MCF 10A (cell line): Measurements from ENCODE around the gene ELP4. TPM values are rescaled to one million over a fixed set of nuclear protein-coding genes. Genes with fewer than 3 reads are reported as not detected.

Source experiments
- BruUV-seq: library from RNA; stranded (reverse); fragments of 400-500 nt; replicated peaks from 2 replicates; lab custom pipeline; 2021; lab: Mats Ljungman, UMichigan
- CTCF ChIA-PET: fragments of 300-600 bp; sonication (Branson Sonifier 250); formaldehyde crosslinking; extraction: SDS; loops from one replicate; lab custom pipeline; 2021; ENCODE audit warnings: antibody characterized with exemption, inconsistent platforms; lab: Yijun Ruan, JAX
- POLR2A ChIA-PET: fragments of 300-600, 350-650 bp; sonication (Branson Sonifier 250); formaldehyde crosslinking; extraction: SDS; loops from one replicate; lab custom pipeline; 2020; ENCODE audit warnings: antibody characterized with exemption, inconsistent platforms; lab: Yijun Ruan, JAX
- DNase-seq: peaks from one replicate; pipeline ENCODE4 v3.0.0-alpha.2; 2018; ENCODE audit not compliant: unreplicated experiment
- H3K27ac Mint-ChIP-seq: one replicate; pipeline ENCODE4 v1.8.0; 2022; ENCODE audit warnings: mild to moderate bottlenecking, low read depth, mixed read lengths; ENCODE audit not compliant: unreplicated experiment
- H3K27me3 Mint-ChIP-seq: one replicate; pipeline ENCODE4 v1.8.0; 2022; ENCODE audit warnings: mixed read lengths; ENCODE audit not compliant: insufficient read depth, unreplicated experiment
- H3K36me3 Mint-ChIP-seq: one replicate; pipeline ENCODE4 v1.8.0; 2022; ENCODE audit warnings: mild to moderate bottlenecking, moderate library complexity, mixed read lengths; ENCODE audit not compliant: insufficient read depth, unreplicated experiment
- H3K4me1 Mint-ChIP-seq: one replicate; pipeline ENCODE4 v1.8.0; 2022; ENCODE audit warnings: mixed read lengths; ENCODE audit not compliant: insufficient read depth, unreplicated experiment
- H3K4me3 Mint-ChIP-seq: one replicate; pipeline ENCODE4 v1.8.0; 2022; ENCODE audit warnings: mild to moderate bottlenecking, moderate library complexity, mixed read lengths; ENCODE audit not compliant: unreplicated experiment
- H3K9me3 Mint-ChIP-seq: one replicate; pipeline ENCODE4 v1.8.0; 2022; ENCODE audit warnings: mixed read lengths; ENCODE audit not compliant: unreplicated experiment
- CTCF ChIP-seq: fragments of 200-600 bp; IDR thresholded peaks from one replicate; pipeline ENCODE4 v1.8.0; 2022; ENCODE audit warnings: antibody characterized with exemption, mild to moderate bottlenecking; ENCODE audit not compliant: unreplicated experiment
- intact Hi-C: fragments of 100-400 bp; cut with micrococcal nuclease; formaldehyde crosslinking; loops from 2 replicates; pipeline ENCODE4 v1.14.1; 2022
- total RNA-seq: library from RNA; stranded (reverse); gene quantifications from 2 replicates; pipeline ENCODE4 v1.2.3, GENCODE V29; 2022

ELP4 gene
- total RNA-seq, 1 experiment from 2014 or later: 18.3 TPM

DNA sequence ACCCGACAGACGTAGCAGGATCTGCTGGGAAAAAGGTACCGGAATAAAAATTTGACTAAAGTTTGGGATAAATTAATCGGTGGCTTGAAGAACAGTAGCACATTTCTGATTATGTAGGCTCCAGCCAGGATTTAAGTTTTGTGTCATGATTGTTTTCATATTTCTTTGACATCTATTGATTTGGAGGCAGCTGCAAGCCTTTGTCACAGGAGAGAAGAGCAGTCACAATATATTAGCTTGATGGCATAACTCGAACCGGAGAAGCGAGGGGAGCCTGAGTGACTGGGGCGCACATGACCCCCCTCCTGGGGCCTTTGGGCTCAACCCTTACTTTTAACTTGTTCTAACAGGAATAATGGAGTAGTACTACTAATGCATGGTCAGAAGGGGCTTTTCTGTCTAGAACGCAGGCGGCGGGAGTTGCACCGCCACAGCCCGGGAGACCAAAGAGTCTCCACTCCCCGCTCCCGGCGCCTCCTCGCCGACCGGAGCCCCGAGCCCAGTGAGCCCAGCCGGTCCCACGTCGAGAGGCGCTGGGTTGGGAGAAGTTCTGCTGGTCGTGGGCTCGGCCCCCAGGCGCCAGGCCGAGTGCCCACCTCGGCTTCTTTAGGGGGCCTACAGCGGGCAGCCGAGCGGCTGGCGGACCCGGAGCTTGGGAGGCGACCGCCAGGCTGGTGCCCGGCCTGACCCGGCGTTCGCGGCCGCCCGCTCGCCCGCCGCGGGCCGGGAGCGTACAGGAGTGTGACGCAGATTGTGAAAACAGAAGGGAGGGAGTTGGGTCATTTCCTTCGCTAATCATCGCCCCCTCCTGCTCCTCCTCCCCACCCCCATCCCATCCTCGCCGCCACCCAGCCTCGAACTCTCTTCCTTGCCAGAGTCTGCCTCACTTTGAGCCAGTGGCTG is 317.2 kb downstream of the ELP4 start:
- DNase-seq: no peak
- Mint-ChIP-seq H3K4me1 (no peaks in the 10 kb centered on the region), H3K27ac (no peak overlapping the region), H3K36me3 (no peaks in the 10 kb centered on the region), H3K27me3 (no peaks in the 10 kb centered on the region), H3K9me3 (no peaks in the 10 kb centered on the region), H3K4me3 (no peak overlapping the region)
- POLR2A ChIA-PET: no interaction called here
- intact Hi-C loops: no loop called here
- no peak for TF ChIP-seq CTCF
- CTCF ChIA-PET: no interaction called here
- BruUV-seq: no TSS peak

DNA sequence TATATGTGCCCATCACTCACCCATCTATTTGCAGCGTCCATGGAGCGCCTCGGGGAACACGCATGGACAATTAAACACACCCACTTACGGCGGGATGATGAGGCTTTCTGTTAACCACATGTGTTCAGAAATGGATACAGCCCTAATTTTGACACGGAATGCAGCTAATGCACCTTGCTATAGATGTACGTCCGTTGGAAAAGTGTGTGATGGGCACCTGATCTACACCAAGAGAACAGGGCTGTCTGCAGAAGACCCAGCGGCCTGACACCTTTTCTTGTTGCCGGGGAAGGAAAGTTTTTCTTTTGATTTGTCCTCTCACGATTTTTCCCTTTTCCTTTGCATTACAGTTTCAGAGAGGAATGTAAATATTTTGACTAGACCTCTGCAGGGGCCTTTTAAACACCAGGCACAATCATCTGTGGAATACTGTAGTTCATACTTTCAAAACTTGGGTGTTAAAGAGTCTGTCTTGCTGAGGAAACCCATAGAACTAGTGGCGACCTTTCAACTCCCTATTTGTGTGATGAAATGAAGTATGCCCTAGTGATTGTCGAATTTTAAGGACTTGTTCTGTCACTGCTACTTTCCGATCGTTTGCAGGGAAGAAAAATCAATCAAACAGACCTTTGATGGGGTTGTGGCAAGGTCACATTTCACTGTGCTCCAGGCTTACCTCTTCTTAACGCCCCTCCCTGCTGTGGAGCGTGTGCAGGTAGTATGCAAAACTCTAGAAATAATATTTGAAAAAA is 318.1 kb downstream of the ELP4 start:
- BruUV-seq: no TSS peak
- Mint-ChIP-seq H3K4me1 (no peaks in the 10 kb centered on the region), H3K4me3 (no peak overlapping the region), H3K27me3 (no peaks in the 10 kb centered on the region), H3K27ac (no peak overlapping the region), H3K36me3 (no peaks in the 10 kb centered on the region), H3K9me3 (no peaks in the 10 kb centered on the region)
- ChIA-PET CTCF (no interaction called here), POLR2A (no interaction called here)
- intact Hi-C loops: no loop called here
- no peak for DNase-seq
- no peak for TF ChIP-seq CTCF

DNA sequence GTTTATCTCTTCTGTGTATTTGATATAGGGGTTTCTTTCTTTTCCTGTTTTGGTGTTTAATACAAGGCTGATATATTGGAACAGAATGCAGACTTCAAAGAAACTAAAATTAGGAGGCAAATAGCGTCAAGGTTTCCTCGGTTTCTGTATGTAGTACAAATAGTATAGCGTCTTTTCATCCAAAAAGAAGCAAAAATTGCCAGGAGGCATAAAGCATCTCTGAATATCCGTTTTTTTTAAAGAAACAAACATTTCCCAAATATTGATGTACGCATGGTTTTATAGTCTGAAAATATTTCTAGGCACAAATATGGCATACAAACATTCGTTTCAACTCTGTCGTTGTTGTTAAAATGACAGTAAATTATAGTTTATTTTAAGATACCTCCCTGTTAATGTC is 318.6 kb downstream of the ELP4 start:
- ChIA-PET POLR2A (no interaction called here), CTCF (no interaction called here)
- Mint-ChIP-seq H3K27ac (no peak overlapping the region), H3K27me3 (no peaks in the 10 kb centered on the region), H3K4me1 (no peaks in the 10 kb centered on the region), H3K9me3 (no peaks in the 10 kb centered on the region), H3K36me3 (no peaks in the 10 kb centered on the region), H3K4me3 (no peak overlapping the region)
- intact Hi-C loops: no loop called here
- no TSS peak for BruUV-seq
- no peak for TF ChIP-seq CTCF
- no peak for DNase-seq

DNA sequence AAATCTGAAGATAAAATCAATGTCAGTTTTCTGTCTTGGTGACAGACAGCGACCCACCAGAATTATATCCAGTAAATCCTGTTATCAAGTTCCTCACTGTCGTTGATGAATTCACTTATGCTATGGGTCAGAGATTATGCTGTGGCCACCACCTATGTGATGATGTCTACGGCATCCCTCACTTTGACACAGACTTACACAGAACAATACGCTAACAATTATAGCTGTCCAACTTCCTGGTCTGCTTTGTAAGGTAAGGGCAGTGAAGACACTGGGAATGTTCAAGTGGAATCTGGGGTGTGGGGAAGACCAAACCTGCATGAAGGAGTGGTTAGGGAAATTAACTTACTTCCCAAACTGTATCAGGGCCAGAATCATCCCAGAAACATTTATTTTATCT is 320.8 kb downstream of the ELP4 start:
- no peaks in the 10 kb centered on the region for H3K27me3 Mint-ChIP-seq
- no TSS peak for BruUV-seq

More for the DNA sequence above, 320.8 kb downstream of the ELP4 start:
- Mint-ChIP-seq H3K36me3 (no peaks in the 10 kb centered on the region), H3K27ac (no peak overlapping the region), H3K4me1 (no peaks in the 10 kb centered on the region), H3K4me3 (no peak overlapping the region), H3K9me3 (no peaks in the 10 kb centered on the region)
- DNase-seq: no peak
- TF ChIP-seq CTCF: no peak
- CTCF ChIA-PET: interaction anchor here (0.6 kb wide), 1 partner anchor 108 kb away, joined by 4 read pairs; no protein-coding TSS in a partner anchor
- POLR2A ChIA-PET: interaction anchor here (0.7 kb wide), 1 partner anchor 1272 kb away, joined by 3 read pairs; no protein-coding TSS in a partner anchor
- intact Hi-C loops: no loop called here
